GM13977 (cell line): ENCODE measurements around the gene PRR15L.

Experiments
- DNase-seq: peaks from one replicate; pipeline ENCODE4 v3.0.0; 2012; ENCODE audit warnings: low spot score
- CTCF ChIP-seq: IDR thresholded peaks from 2 replicates; pipeline ENCODE4 v1.5.1; 2012; ENCODE audit warnings: mild to moderate bottlenecking, control low read depth; ENCODE audit not compliant: insufficient read depth; ENCODE audit errors: extremely low read depth, missing control alignments
- in situ Hi-C: fragments of 300-500 bp; cut with MboI; formaldehyde crosslinking; loops from one replicate; pipeline ENCODE4 v1.12.0; 2022; ENCODE audit warnings: low sequenced_read_pairs, low pct_unique_long_range_greater_than_20kb, mixed read lengths, inconsistent platforms; ENCODE audit not compliant: unreplicated experiment

Gene PRR15L

GRCh38 chr17:47970725-47971499 is 13.2 kb upstream of the PRR15L start, which contains the start of gene CDK5RAP3:
Gene CDK5RAP3 (plus strand): TSS chr17:47971113. CDS start chr17:47971147, 34 bp downstream.
- peak; percentile 88 for TF ChIP-seq CTCF
- in situ Hi-C loops = no loop called here
- DNase-seq = peak; percentile 97

GRCh38 chr17:47969930-47970724 is 12.4 kb upstream of the PRR15L start:
- TF ChIP-seq CTCF = no peak
- no peak for DNase-seq
- in situ Hi-C loops = no loop called here

GRCh38 chr17:47968836-47969235 is 11.2 kb upstream of the PRR15L start:
- in situ Hi-C loops = no loop called here
- DNase-seq = no peak
- TF ChIP-seq CTCF = no peak

GRCh38 chr17:47967607-47968252 is 10.0 kb upstream of the PRR15L start:
- in situ Hi-C loops = no loop called here
- TF ChIP-seq CTCF = no peak
- no peak for DNase-seq

GRCh38 chr17:47966079-47966519 is 8.4 kb upstream of the PRR15L start:
- in situ Hi-C loops = no loop called here
- DNase-seq = no peak
- TF ChIP-seq CTCF = no peak

GRCh38 chr17:47964856-47965255 is 7.2 kb upstream of the PRR15L start:
- no peak for TF ChIP-seq CTCF
- in situ Hi-C loops = no loop called here
- DNase-seq = no peak
